NCI-H69 (cell line): ENCODE measurements around the gene COIL.
A peak's percentile ranks its signal among the peaks of the same experiment; 100 is the strongest.
"Not testable (repeated sequence)": the region's sequence is repeated elsewhere in the genome, so short reads cannot be mapped to it uniquely, and the experiment has no call there.

ENCODE experiments used
- DNase-seq: peaks from one replicate; lab custom pipeline; 2025; lab: John Stamatoyannopoulos, UW

COIL gene

DNA sequence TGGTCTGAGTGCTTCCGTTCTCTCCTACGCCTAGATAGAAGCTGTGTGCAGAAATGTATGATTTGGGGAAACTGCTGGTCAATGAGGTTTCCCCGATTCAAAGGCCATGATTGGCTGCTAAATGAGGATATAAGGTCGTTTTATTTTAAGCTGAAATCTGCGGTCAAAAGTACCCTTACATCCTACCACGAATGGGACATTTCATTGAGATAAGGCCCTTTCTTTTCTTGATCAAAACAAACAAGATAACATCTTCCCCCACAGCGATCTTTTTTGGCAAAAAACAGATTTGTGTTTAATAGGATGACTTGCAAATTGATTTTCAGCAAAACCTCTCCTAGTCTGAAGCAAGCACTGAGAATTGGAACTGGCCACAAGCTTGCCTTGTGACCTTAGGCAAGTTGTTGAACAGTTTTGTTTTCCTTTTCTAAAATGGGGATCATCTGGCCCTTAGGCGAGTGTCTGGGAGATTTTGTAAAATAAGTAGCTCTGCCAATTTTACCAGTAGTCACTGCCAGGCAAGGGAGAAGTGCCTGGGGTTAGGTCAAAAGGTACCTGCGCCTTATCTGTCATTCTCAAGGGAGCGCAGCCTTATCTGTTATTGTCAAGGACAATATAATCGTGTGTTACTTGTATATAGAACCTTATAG is 17.7 kb upstream of the COIL start:
- peak; percentile 48 for DNase-seq

DNA sequence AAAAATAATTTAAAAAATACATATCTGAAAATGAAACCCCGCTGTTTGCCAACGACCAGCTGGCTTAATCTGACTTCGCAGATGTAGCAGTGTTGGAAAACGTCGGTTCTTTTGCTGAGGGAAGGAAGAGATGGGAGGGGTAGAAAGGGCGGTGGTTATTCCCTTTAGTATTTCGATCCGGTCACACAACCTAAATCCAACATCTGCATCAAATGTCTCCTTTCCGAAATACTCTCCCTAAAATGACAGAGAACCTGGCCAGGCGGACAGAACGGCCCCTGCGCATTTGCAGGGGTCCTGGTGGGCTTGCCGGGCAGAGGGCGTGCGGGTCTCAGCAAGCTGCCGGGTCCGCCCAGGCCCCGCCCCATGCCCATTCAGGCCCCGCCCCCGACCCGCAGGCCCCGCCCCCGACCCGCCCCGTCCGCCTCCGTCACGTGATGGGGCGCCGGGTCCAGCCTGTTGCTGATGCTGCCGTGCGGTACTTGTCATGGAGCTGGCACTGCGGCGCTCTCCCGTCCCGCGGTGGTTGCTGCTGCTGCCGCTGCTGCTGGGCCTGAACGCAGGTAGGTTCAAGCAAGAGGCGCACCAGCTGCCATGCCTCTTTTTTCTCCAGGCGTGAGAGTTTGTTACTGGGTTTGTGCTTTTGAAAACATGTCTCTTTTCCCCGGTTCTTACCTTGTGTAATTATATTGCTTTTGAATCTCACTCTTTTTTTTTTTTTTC is 17.0 kb upstream of the COIL start, which contains the start of gene SCPEP1:
Gene SCPEP1, plus strand, starts transcription at position 459 of the 723 bp plus-strand sequence. Its CDS starts 29 bp downstream, at position 488.
- peak; percentile 94 for DNase-seq

DNA sequence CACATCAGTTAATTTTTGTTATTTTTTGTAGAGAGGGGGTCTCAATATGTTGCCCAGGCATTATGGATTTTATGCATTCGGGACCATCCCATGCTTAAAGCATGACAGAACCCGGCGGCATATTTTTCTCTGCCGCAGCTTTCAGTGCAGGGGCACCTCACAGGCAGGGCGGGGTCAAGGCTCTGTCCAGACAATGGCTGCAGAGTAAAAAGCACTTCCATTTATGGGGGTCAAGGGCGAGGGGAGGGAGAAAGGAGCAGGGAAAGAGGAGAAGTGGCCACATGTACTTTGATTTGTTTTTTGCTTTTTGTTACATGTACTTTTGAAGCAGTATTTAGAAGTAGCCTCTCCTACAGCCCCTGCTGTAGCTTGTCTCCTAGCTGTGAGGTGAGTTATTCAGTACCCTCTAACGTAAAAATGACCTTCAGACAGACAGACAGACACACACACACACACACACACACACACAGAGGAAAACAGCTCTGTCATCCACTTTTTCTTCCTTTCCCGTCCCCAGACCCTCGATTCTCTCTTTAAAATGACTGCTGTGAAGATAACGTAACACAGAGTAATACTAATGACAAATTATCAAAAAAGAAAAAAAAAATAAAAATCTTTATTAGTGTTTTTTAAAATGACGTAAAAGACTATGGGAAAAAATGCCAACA is 16.2 kb upstream of the COIL start:
- peak; percentile 44 for DNase-seq

DNA sequence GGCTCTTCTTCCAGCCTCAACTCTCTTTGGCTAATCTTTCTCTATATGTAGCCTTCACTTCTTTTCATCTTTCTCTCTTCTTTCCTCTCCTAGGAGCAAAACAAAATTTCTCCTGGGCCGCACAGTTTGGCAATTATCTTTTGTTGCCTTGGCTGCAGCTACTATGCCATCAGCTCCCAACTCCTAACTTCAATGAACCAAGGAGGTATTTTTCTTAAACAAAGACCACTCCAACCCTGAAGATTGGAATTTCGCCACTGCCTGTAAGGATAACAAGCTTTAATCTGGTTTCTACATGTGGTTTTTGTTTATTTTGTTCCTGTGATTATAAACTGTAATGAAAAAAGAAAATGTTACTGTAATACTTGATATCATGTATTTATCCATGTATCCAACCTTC is 14.8 kb upstream of the COIL start:
- no peak for DNase-seq

DNA sequence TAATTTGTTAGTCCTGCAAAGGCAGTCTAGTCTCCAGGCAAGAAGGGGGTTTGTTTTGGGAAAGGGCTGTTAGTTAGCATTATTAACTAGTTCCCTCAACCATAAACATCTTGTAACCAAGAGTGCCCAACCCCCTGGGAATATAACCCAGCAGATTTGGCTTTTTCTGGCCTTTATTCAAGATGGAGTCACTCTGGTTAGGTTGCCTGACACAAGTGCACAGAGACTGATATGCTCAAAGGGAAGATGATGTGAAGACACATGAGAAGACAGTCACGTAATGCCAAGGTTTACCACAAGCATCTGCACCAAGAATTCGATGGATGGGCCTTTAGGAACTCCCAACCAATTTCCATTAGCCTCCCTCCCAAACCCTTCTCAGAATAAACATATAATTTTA is 13.2 kb upstream of the COIL start:
- no peak for DNase-seq

DNA sequence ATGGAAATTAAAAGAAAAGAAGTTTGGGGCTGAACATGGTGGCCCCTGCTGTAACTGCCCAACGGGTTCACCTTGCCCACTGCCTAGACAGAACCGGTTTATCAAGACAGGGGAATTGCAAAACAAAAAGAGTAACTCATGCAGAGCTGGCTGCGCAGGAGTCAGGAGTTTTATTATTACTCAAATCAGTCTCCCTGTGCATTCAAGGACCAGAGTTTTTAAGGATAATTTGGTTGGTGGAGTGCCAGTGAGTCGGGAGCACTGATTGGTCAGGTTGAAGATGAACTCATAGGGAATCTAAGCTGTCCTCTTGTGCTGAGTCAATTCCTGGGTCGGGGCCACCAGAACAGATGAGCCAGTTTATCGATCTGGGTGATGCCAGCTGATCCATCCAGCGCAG is 12.7 kb upstream of the COIL start:
- DNase-seq, result no peak

DNA sequence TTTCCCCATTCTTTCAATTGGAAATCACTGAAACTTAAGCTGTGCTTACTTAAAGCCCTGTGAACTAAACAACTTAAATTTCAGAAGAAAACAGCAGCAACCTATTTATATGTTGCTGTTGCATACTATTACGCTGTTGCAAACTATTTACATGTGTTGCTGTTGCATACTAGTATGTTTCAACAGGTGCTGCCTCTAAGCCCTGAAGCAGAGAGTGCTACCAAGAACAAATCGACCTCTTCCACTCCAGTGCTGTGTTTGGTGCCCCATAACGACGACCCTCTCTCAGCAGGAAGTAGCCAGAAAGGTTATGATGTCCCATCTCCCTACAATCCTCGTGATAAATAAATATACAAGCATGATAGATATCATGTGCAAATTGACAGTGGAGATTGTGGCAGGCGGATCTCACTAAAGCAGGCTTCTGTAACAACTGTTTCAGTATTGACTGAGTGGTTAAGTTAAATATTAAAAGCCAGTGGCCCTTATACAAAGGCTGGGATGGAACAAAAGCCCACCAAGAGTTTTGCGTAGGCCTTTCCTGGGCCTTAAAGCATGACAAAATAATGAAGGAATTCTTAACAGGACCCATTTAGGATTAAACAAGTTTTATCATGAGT is 11.4 kb upstream of the COIL start:
- no peak for DNase-seq

DNA sequence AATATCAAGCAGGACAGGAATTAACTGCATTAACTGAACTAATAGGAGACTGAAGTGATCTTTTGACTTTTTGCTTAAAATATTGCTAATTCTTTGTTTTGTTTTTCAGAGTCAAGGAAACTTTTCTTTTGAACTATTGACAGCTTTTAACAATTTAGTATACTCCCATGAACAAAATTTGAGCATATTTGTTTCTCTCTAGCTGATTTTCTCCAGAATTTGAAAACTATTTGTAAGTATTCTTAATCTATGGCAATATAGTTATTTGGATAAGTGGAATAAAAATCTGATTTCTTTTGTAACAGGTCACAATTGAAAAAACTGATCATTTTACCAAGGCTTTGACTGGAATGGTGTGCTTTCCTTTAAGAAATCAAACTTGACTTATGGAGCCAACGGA is 10.1 kb upstream of the COIL start:
- no peak for DNase-seq

DNA sequence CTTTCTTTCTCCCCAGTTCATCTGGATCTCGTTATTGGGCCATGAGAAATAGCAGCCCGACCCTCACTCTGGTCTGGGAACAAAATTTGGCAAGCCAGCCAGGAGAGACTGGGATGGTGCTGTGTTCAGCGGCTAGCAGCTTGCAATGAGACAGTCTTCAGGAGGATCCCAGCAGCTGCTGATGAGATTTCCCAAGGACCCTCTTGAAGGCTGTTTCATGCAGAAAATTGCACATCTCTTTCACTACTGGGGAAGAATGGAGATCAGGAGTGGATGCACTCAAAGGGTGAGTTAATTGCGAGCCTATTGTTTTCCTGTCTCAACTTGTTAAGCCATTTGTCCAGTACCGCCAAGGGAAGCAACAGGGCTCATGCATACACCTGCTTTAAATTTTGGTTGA is 5.5 kb upstream of the COIL start:
- peak; percentile 75 for DNase-seq

DNA sequence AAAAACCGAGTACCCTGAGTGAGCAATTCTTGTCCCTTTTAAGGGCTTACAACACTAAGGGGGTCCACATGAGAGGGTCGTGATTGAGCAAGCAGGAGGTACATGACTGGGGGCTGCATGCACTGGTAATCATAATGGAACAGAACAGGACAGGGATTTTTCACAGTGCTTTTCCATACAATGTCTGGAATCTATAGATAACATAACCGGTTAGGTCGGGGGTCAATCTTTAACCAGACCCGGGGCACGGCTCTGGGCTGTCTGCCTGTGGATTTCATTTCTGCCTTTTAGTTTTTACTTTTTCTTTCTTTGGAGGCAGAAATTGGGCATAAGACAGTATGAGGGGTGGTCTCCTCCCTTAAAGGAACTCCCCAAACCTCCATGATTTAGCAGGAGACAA is 4.8 kb upstream of the COIL start:
- not testable (repeated sequence) for DNase-seq

DNA sequence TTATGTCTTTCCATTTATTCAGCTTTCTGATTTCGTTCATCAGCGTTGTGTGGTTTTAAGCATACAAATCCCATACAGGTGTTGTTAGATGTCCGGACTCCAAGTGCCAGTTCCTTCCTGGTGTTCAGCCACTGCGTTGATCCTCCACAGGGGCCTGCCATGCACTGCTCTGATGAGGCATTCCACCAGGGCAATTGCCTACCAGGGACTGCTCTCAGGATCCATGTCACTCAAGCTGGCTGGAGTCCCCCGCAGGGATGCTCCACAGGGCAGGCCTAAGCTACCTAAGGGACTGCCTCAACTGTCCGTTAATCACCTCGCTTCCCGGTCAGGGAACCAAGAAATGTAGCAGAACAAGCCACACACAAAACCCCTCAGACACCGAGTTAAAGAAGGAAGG is 4.4 kb upstream of the COIL start:
- DNase-seq, result not testable (repeated sequence)

DNA sequence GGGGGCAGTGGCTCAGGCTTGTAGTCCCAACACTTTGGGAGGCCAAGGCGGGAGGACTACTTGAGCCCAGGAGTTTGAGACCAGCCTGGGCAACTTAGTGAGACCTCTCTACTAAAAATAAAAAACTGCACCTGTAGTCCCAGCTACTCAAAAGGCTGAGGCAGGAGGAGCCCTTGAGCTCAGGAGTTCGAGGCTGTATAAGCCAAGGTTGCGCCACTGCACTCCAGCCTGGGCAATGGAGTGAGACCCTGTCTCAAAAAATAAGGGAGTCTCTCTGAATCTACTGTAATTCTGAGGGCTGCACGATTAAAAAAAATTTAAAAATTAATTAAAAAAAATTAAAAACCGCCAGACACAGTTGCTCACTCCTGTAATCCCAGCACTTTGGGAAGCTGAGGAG is 3.9 kb downstream of the COIL start:
- DNase-seq, result no peak

DNA sequence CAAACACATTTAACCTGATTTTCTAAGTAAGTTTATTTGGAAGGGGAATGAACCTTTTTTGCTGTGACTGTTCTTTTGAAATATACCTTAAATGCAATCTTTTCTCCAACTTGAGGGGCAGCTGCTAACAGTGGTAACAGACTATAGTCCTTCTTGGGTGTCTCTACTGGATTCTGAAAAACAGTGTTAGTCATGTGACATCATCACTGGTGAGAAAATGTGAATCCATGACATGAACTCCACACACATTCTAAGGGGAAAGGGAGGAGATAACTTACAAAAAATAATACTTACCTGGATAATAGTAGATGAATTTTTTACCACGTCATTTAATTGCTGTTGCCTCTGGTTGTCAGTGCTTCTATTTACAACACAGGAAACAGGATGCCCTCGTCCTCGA is 11.3 kb downstream of the COIL start:
- no peak for DNase-seq

DNA sequence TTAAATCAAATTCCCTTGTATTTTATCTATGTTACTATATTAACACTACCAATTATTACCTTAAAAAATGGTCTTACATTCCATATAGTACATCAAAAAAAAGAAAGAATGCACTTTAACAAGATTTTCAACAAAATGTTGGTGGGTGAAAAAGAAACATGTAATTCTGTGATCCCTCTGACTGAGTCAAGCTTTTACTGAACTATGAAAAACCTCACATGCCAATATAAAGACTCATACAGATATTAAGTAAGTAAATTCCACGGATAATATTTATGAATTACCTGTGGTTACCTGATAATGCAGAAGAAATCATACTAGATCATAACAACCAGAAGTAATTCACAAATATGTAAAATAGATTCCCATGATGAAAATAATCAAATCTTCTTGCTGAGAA is 12.4 kb downstream of the COIL start:
- no peak for DNase-seq

DNA sequence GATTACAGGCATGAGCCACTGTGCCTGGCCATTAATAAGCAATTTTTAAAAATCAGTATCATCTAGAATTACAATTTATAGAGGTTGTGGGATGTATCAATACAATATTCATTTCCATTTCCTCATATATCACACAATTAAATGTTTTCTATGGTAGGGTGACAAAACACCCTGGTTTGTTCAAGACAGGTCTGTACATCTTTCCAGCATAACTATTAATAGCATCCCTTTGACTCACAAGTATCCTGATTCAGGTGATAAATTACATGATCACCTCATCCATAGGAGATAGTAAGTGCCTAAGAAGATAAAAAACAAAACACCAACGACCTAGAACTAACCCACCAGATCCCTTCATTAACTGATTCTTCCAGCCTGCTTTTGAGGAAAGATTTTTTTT is 13.1 kb downstream of the COIL start:
- DNase-seq, result no peak

DNA sequence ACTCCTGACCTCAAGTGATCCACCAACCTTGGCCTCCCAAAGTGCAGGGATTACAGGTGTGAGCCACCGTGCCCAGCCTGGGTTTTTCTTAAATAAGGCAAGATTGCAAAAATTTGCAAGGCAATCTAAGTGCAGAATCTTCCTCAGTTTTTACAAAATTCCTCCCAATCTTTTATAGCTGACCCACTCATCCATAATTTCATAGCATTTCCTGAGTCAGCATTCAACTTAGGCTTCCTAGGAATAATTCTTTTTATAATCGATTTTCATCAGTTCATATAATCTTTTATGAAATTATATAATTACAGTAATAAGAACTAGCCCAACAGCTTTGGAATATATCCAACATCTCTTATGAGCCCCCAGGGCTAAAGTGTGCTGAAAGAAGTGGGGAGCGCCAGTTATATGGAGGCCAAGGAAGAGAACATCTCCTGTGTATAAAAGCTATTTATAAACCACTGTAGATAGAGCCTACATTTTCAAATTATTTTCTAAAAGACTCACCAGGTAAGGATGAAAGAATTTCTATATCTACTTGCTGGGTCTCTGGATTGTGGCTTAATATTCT is 14.8 kb downstream of the COIL start:
- no peak for DNase-seq

DNA sequence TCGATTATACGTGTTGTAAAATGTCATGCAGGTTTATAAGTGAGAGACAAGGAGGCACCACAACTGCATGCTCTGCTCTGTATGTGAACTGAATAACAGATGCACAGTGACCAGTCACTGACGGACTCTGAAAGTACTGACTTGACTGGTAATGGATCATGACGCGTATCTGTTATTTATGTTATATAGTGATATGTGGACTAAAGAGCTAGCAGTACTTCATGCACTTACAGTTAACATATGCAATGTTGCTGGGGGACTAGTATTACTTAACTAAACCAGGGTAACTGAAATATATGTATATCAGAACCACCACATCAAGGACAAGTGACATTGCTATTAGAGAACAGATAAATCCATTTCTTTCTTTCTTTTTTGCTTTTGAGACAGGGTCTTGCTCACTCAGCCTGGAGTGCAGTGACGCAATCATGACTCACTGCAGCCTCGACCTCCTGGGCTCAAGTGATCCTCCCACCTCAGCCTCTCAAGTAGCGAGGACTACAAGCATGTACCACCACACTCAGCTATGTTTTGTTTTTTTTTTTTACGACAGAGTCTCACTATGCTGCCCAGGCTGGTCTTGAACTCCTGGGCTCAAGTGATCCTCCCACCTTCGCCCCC is 17.2 kb downstream of the COIL start:
- no peak for DNase-seq

DNA sequence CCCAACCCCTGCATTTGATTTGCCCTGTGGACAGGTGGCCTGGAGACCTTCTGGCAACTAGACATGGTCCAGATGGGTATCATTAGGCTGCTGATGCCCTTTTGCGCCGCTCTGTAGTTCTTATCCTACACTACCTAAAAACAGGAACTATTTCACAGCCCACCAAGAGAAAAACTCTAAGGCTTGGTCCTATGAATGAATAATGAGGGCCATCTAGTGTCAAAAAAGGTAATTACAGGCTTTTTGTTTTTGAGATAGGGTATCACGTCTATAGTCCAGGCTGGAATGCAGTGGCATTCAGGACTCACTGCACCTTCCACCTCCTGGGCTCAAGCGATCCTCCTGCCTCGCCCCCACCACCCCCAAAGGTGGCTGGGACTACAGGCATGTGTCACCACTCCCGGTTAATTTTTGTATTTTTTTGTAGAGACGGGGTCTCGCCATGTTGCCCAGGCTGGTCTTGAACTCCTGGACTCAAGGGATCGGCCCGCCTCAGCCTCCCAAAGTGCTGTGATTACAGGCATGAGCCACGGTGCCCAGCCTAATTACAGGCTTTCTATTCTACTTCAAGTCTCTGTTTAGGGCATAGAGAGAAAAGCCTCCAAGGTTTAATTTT is 20.9 kb downstream of the COIL start:
- DNase-seq, result peak; percentile 71

DNA sequence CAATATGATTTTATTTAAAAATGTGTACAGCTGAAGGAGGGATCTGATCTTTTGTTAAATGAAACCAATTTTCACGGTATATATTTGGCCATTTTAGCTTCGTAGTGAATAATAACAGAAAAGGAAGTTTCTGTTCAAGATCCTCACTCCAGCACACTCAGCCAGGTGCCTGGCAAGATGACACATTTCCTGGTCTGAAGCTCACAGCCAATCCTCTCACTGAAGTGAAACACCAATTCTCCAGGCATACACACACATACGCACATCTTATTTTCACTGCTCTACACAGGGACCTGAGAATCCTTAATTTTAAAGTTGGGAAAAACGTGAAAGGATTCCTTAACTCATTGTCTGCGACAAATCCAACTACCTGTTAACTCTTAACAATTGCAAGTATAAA is 22.6 kb downstream of the COIL start:
- DNase-seq, result not testable (repeated sequence)

DNA sequence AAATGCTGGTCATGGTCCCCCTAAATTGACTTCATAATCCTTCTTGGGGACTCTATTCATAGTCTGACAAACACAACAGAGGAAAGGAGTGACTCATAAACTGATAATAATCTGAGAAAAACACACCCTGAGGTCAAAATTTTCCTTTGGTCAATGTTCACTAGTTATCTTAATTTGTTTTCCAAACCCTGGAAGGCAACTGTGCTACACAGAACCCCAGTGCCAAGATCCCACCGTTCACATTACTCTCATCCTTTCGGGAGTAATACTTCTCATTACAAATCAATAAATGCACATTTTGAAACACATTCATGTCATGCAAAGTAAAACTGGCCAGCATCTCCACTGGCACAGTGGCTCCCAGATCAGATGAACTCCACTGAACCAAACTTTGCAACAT is 23.2 kb downstream of the COIL start:
- no peak for DNase-seq

DNA sequence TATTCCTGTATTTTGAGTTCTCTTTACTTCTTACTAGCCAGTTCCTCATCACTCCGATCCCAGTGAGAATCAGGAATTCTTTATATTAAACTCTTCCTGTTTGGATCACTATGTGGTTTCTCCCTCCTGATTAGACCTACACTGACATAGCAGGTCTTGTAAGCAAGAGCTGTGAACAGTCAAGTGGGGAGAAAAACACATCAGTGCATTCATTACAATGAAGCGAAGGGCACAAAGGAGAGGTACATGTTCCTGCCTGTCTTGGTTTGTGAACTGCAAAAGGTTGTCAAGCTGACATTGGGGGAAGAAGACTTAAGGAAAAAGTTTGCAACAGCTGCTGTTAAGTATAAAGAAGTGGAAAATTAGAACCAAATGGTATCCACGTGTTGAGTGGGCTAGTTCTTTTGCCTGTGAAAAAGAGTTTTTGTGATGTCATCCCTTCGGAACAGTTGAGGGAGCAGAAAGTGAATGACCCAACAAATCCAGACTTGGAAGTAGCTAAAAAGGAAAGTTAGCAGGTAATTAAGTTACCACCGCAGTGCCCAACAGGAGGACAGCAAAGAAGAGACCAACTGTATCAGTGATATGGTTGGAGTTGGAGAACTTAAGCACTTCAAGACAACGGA is 24.0 kb downstream of the COIL start:
- DNase-seq, result no peak
